ENCODE results near the gene KLK12. TPM values are rescaled to one million over a fixed set of nuclear protein-coding genes. Genes with fewer than 3 reads are reported as not detected.

KLK12 gene
- total and polyA plus RNA-seq, 2 donors (not counting 1 experiment from before 2014, with no cell fraction given) = not detected

DNA sequence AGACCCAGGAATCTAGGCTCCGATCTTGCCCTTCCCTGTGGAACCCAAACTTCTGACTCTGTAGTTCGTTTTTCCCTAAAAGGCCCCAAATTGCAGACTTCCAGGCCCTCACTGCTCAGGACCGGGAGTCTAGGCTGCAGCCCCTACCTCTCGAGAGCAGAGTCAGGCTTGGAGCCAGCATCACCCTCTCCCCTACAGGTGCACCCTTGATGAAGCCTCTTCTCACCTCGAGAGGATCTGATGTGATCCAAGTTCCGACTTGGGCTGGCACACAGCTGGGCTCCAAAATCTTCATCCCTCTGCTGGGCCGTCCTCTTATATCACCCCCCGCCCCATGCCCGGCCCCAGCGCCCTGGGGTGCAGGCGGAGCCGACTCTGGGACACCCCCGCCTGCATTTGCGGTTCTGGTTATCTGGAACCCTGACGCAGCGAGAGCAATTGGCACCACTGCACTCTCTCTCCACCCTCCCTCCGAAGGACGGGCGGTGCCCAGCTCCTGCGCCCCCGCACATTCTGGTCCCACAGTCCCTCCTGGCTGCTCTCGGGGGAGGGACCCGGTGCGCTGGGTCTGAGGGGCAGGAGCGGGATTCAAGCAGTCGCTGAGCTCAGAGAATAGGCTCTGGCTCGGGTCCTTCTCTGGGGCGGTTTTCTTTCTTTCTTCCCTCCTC lies 51.0 kb downstream of the KLK12 start, which contains the start of gene KLK7:
TSS of gene KLK7 (minus strand) at position 293 of the 668 bp plus-strand sequence. CDS start 1,518 bp downstream, outside the sequence.
- ChIA-PET CTCF (no interaction called here), POLR2A (no interaction called here)
- Histone ChIP-seq H3K27me3 (replicated peaks in 1 of 4; ENCODE audit: control extremely low read depth in 1 of 4, control insufficient read depth in 3 of 4, insufficient read depth in 4 of 4, low read length in 3 of 4) (peaks cover 0 to 7% (median 0%) of the 10 kb centered on the region in 4 experiments), H3K27ac (ENCODE audit: low read length in 2 of 2) (no peak within 1 kb of the TSS), H2AFZ (ENCODE audit: insufficient read depth, low read depth, low read length, poor library complexity, severe bottlenecking) (no peak within 1 kb of the TSS), H4K20me1 (ENCODE audit: control insufficient read depth, insufficient read depth, low read length, poor library complexity, severe bottlenecking) (no peaks in the 10 kb centered on the region), H3K4me1 (ENCODE audit: control insufficient read depth in 2 of 2, insufficient read depth in 2 of 2, low read length in 2 of 2) (no peaks in the 10 kb centered on the region), H3K9me3 (ENCODE audit: control extremely low read depth in 1 of 3, control insufficient read depth in 2 of 3, insufficient read depth in 1 of 3, low read length in 2 of 3) (peaks cover 0 to 3% (median 0%) of the 10 kb centered on the region in 3 donors), H3K36me3 (replicated peaks in 1 of 2; ENCODE audit: control extremely low read depth in 1 of 2, control insufficient read depth in 1 of 2, extremely low read depth in 1 of 2, insufficient read depth in 2 of 2, low read length in 1 of 2) (no peaks in the 10 kb centered on the region), H3K4me3 (ENCODE audit: control extremely low read depth in 1 of 5, extremely low read depth in 1 of 5, insufficient read depth in 1 of 5, low read depth in 2 of 5, low read length in 4 of 5) (no peak within 1 kb of the TSS), H3K9ac (ENCODE audit: low read length) (no peak within 1 kb of the TSS), H3K4me2 (replicated peaks; ENCODE audit: low read depth, low read length, poor library complexity, severe bottlenecking) (no peak within 1 kb of the TSS), H3K79me2 (ENCODE audit: control insufficient read depth, insufficient read depth, low read length) (no peaks in the 10 kb centered on the region)
- no peak within 1 kb of the TSS for H3K4me3 Mint-ChIP-seq
- H3K27me3 Mint-ChIP-seq = peaks cover 58% of the 10 kb centered on the region
- 17% methylated on average over 28 of the region's 28 CpGs for WGBS (ENCODE audit: insufficient coverage)
- H3K4me1 Mint-ChIP-seq = no peaks in the 10 kb centered on the region
- H3K27ac Mint-ChIP-seq = no peak within 1 kb of the TSS
- TF ChIP-seq EZH2 (IDR thresholded peaks at IDR 0.05; ENCODE audit: borderline replicate concordance, insufficient read depth, low read depth, low read length, poor library complexity, severe bottlenecking) = no peak
- TF ChIP-seq, protein P1, sequence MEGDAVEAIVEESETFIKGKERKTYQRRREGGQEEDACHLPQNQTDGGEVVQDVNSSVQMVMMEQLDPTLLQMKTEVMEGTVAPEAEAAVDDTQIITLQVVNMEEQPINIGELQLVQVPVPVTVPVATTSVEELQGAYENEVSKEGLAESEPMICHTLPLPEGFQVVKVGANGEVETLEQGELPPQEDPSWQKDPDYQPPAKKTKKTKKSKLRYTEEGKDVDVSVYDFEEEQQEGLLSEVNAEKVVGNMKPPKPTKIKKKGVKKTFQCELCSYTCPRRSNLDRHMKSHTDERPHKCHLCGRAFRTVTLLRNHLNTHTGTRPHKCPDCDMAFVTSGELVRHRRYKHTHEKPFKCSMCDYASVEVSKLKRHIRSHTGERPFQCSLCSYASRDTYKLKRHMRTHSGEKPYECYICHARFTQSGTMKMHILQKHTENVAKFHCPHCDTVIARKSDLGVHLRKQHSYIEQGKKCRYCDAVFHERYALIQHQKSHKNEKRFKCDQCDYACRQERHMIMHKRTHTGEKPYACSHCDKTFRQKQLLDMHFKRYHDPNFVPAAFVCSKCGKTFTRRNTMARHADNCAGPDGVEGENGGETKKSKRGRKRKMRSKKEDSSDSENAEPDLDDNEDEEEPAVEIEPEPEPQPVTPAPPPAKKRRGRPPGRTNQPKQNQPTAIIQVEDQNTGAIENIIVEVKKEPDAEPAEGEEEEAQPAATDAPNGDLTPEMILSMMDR (IDR thresholded peaks at IDR 0.05) = no peak
- intact Hi-C loops (cut with micrococcal nuclease) = no loop called here
- no peak for DNase-seq
- no peak for ATAC-seq (ENCODE audit: low read depth)
- peaks cover 4% of the 10 kb centered on the region for H3K9me3 Mint-ChIP-seq (ENCODE audit: insufficient read depth)

DNA sequence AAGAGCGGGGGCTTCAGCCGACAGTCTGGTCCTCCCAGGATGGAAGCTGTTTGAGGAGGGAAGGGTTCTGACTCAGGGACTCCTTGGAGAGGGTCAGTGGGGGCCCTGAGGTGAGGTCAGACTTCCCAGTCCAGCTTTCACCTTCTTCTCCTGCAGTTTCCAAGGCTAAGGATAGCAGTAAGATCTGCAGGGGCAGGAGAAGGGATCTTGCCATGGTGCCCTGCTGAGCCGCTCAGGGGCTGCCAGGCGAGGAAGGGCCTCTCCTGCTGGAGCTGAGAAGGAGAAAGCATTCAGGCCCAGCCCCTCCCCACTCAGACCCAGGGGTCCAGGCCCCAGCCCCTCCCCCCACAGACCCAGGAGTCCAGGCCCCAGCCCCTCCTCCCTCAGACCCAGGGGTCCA lies 52.6 kb downstream of the KLK12 start:
- H3K79me2 ChIP-seq (ENCODE audit: control insufficient read depth, insufficient read depth, low read length) = no peaks in the 10 kb centered on the region
- peaks cover 4% of the 10 kb centered on the region for H3K9me3 Mint-ChIP-seq (ENCODE audit: insufficient read depth)
- no peaks in the 10 kb centered on the region for H3K4me1 Mint-ChIP-seq
- 91% methylated on average over 2 of the region's 4 CpGs for WGBS (ENCODE audit: insufficient coverage)
- H3K4me1 ChIP-seq (ENCODE audit: control insufficient read depth in 2 of 2, insufficient read depth in 2 of 2, low read length in 2 of 2) = no peaks in the 10 kb centered on the region
- H3K36me3 ChIP-seq (replicated peaks in 1 of 2; ENCODE audit: control extremely low read depth in 1 of 2, control insufficient read depth in 1 of 2, extremely low read depth in 1 of 2, insufficient read depth in 2 of 2, low read length in 1 of 2) = no peaks in the 10 kb centered on the region
- peaks cover 0 to 3% (median 0%) of the 10 kb centered on the region in 3 donors for H3K9me3 ChIP-seq (ENCODE audit: control extremely low read depth in 1 of 3, control insufficient read depth in 2 of 3, insufficient read depth in 1 of 3, low read length in 2 of 3)
- H3K4me2 ChIP-seq (replicated peaks; ENCODE audit: low read depth, low read length, poor library complexity, severe bottlenecking) = no peak overlapping the region
- intact Hi-C loops (cut with micrococcal nuclease) = no loop called here
- POLR2A ChIA-PET = no interaction called here
- no peak overlapping the region for H3K4me3 ChIP-seq (ENCODE audit: control extremely low read depth in 1 of 5, extremely low read depth in 1 of 5, insufficient read depth in 1 of 5, low read depth in 2 of 5, low read length in 4 of 5)
- no peak for ATAC-seq (ENCODE audit: low read depth)
- H2AFZ ChIP-seq (ENCODE audit: insufficient read depth, low read depth, low read length, poor library complexity, severe bottlenecking) = no peak overlapping the region
- CTCF ChIA-PET = no interaction called here
- H3K27me3 Mint-ChIP-seq = peaks cover 59% of the 10 kb centered on the region
- no peak overlapping the region for H3K9ac ChIP-seq (ENCODE audit: low read length)
- peaks cover 0 to 16% (median 0%) of the 10 kb centered on the region in 4 experiments for H3K27me3 ChIP-seq (replicated peaks in 1 of 4; ENCODE audit: control extremely low read depth in 1 of 4, control insufficient read depth in 3 of 4, insufficient read depth in 4 of 4, low read length in 3 of 4)
- H3K27ac Mint-ChIP-seq = no peak overlapping the region
- no peaks in the 10 kb centered on the region for H4K20me1 ChIP-seq (ENCODE audit: control insufficient read depth, insufficient read depth, low read length, poor library complexity, severe bottlenecking)
- DNase-seq = no peak
- no peak overlapping the region for H3K4me3 Mint-ChIP-seq
- no peak overlapping the region for H3K27ac ChIP-seq (ENCODE audit: low read length in 2 of 2)
- no peak for TF ChIP-seq EZH2 (IDR thresholded peaks at IDR 0.05; ENCODE audit: borderline replicate concordance, insufficient read depth, low read depth, low read length, poor library complexity, severe bottlenecking)
- TF ChIP-seq, protein P1 (IDR thresholded peaks at IDR 0.05) = no peak
